Caco-2 (cell line): ENCODE results near the gene COQ8A. TPM values are rescaled to one million over a fixed set of nuclear protein-coding genes. Genes with fewer than 3 reads are reported as not detected.
A peak's percentile ranks its signal among the peaks of the same experiment; 100 is the strongest.

Source experiments
- BruUV-seq: library from RNA; stranded (reverse); fragments of 400-500 nt; replicated peaks from 2 replicates; lab custom pipeline; 2021; lab: Mats Ljungman, UMichigan
- CTCF ChIA-PET: fragments of 300-600 bp; sonication (Branson Sonifier 250); formaldehyde crosslinking; loops from one replicate; lab custom pipeline; 2022; ENCODE audit warnings: antibody characterized with exemption; lab: Charles Lee
- POLR2A ChIA-PET: fragments of 300-600 bp; sonication (Branson Sonifier 250); formaldehyde crosslinking; loops from one replicate; lab custom pipeline; 2022; ENCODE audit warnings: antibody characterized with exemption; lab: Charles Lee
- DNase-seq, 2 experiments: peaks; one replicate each; pipeline versions ENCODE4 v3.0.0 to v3.0.0-alpha.2; 2020 to 2022
- H3K27me3 ChIP-seq: replicated peaks from 2 replicates; pipeline ENCODE4 v1.6.0; 2011; ENCODE audit warnings: low read length; ENCODE audit not compliant: control insufficient read depth, insufficient read depth
- H3K36me3 ChIP-seq: 2 replicates; pipeline ENCODE4 v1.5.1; 2011; ENCODE audit warnings: low read length; ENCODE audit not compliant: control insufficient read depth, insufficient read depth
- H3K4me1 ChIP-seq: fragments of 250-450 bp; sonication (Bioruptor Pico); 2 replicates; pipeline ENCODE4 v1.5.1; 2020; ENCODE audit warnings: mild to moderate bottlenecking
- H3K4me3 ChIP-seq: 2 replicates; pipeline ENCODE4 v1.5.1; 2011; ENCODE audit warnings: low read depth, mild to moderate bottlenecking, control low read depth, low read length
- H3K9me3 ChIP-seq: fragments of 250-450 bp; sonication (Bioruptor Pico); 2 replicates; pipeline ENCODE4 v1.5.1; 2020; ENCODE audit warnings: mild to moderate bottlenecking, moderate library complexity
- H3K27ac Mint-ChIP-seq: one replicate; pipeline ENCODE4 v1.8.0; 2022; ENCODE audit warnings: mixed read lengths; ENCODE audit not compliant: unreplicated experiment
- H3K27me3 Mint-ChIP-seq: one replicate; pipeline ENCODE4 v1.8.0; 2022; ENCODE audit warnings: mixed read lengths; ENCODE audit not compliant: insufficient read depth, unreplicated experiment
- H3K36me3 Mint-ChIP-seq: one replicate; pipeline ENCODE4 v1.8.0; 2022; ENCODE audit warnings: mild to moderate bottlenecking, mixed read lengths; ENCODE audit not compliant: insufficient read depth, unreplicated experiment
- H3K4me1 Mint-ChIP-seq: one replicate; pipeline ENCODE4 v1.8.0; 2022; ENCODE audit warnings: low read depth, mixed read lengths; ENCODE audit not compliant: unreplicated experiment
- H3K4me3 Mint-ChIP-seq: one replicate; pipeline ENCODE4 v1.8.0; 2022; ENCODE audit warnings: mild to moderate bottlenecking, moderate library complexity, mixed read lengths; ENCODE audit not compliant: unreplicated experiment
- H3K9me3 Mint-ChIP-seq: one replicate; pipeline ENCODE4 v1.8.0; 2022; ENCODE audit warnings: mixed read lengths; ENCODE audit not compliant: unreplicated experiment
- intact Hi-C: fragments of 100-400 bp; cut with micrococcal nuclease; formaldehyde crosslinking; loops from one replicate; pipeline ENCODE4 v1.10.0; 2022; ENCODE audit not compliant: unreplicated experiment
- total RNA-seq: library from RNA; stranded (reverse); gene quantifications from 2 replicates; pipeline ENCODE4 v1.2.3, GENCODE V29; 2022
- TF ChIP-seq, protein P1 (sequence below), 2 experiments: fragments of 200-600 bp in 1 of 2; IDR thresholded peaks; 1 replicate in 1 of 2; 2 replicates in 1 of 2; pipeline versions ENCODE4 v1.5.1 to v1.8.0; 2011 to 2022; ENCODE audit warnings: antibody characterized with exemption in 1 of 2, control low read depth in 1 of 2, inconsistent platforms in 1 of 2, low read depth in 1 of 2, low read length in 1 of 2, mild to moderate bottlenecking in 1 of 2, moderate library complexity in 1 of 2; ENCODE audit not compliant: insufficient read depth in 1 of 2, severe bottlenecking in 1 of 2, unreplicated experiment in 1 of 2

The COQ8A gene
- total RNA-seq, 1 experiment from 2014 or later = 50.0 TPM

DNA sequence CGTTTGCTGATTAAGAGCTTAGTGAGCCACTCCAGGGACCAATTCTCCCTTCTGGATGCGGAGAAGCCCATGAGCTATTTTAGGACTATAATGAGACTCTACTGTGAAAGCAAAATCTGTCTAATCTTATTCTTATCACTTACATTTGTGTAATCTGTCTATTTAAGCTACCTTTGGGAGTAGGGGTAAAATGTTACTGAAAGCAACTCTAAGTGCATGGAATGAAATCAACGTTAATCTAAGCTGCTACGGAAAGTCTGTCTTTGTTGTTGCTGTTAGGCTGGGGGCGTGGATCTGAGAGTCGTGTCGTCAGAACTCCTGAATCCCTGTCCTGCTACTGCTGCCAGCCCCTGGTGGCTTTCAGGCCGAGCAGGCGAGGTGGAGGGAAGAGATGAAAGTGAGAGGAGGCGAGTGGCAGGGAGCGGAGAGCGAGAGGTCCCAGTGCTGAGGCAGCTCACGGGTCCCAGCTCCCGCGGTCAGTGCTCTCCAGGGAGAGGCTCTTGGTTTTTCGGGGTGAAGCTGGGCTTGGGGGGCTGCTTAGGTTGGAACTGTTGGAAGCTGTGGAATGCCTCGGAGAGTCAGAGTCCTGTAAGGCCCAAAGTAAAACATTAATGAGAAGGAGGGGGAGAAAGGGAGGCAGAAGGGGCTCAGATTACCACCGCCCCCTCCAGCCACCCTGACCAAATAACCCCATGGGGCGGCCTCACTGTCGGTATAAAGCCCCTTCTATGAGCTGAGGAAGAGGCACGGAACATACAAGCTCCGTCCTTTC lies 53.9 kb downstream of the COQ8A start:
- POLR2A ChIA-PET = no interaction called here
- CTCF ChIA-PET = no interaction called here
- Mint-ChIP-seq H3K27me3 (no peaks in the 10 kb centered on the region), H3K4me1 (peaks cover 13% of the 10 kb centered on the region), H3K27ac (no peak overlapping the region), H3K9me3 (no peaks in the 10 kb centered on the region), H3K4me3 (no peak overlapping the region), H3K36me3 (peaks cover 21% of the 10 kb centered on the region)
- Histone ChIP-seq H3K36me3 (no peaks in the 10 kb centered on the region; the same call in 1 of the 2 replicates), H3K4me3 (no peak overlapping the region), H3K9me3 (no peaks in the 10 kb centered on the region), H3K27me3 (no peaks in the 10 kb centered on the region), H3K4me1 (peaks cover 8% of the 10 kb centered on the region)
- intact Hi-C loops = no loop called here
- TF ChIP-seq, protein P1, sequence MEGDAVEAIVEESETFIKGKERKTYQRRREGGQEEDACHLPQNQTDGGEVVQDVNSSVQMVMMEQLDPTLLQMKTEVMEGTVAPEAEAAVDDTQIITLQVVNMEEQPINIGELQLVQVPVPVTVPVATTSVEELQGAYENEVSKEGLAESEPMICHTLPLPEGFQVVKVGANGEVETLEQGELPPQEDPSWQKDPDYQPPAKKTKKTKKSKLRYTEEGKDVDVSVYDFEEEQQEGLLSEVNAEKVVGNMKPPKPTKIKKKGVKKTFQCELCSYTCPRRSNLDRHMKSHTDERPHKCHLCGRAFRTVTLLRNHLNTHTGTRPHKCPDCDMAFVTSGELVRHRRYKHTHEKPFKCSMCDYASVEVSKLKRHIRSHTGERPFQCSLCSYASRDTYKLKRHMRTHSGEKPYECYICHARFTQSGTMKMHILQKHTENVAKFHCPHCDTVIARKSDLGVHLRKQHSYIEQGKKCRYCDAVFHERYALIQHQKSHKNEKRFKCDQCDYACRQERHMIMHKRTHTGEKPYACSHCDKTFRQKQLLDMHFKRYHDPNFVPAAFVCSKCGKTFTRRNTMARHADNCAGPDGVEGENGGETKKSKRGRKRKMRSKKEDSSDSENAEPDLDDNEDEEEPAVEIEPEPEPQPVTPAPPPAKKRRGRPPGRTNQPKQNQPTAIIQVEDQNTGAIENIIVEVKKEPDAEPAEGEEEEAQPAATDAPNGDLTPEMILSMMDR (IDR thresholded peaks at IDR 0.05; ENCODE audit: insufficient read depth in 1 of 2, low read depth in 1 of 2, low read length in 1 of 2, severe bottlenecking in 1 of 2, unreplicated experiment in 1 of 2) = no peak
- no peak for DNase-seq
- TSS peak; percentile 5 for BruUV-seq

DNA sequence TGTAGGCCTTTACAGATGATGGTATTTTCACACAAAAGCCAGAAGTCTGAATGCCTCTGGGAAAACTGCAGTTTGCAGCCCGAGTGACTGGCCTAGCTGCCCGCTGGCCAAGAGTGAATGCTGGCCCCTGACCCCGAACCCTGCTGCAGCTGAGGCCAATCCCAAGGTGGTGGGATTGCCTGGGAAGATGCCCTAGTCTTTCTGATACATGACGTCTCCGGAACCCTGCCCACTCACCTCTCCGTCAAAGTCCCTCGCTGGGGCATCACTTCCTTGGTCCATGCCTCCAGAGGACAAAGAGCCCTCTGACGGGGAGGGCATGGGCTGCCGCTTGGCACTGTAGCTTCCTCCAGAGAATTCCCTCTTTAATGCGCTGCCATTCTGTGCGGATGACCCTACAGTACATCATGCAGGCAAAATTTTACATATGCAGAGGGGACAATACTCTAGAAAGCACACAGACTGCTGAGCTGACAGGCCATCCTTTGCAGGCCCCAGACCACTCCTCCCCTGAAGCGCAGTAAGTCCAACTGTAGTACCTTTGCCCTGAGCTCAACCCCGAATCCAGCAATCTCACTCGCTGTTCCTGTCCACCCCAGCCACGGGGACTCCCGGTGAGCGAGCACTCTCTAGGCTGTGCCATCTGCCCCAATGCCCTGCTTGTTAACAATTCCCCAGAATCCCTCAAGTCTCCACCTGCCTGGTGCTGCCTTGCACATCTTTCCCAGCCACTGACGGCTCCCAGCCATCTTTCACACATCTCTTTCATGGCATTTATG lies 54.7 kb downstream of the COQ8A start:
- ChIA-PET CTCF (interaction anchor here (0.5 kb wide), 1 partner anchor 455 kb away, joined by 3 read pairs; no protein-coding TSS in a partner anchor), POLR2A (no interaction called here)
- TF ChIP-seq, protein P1 (IDR thresholded peaks at IDR 0.05; ENCODE audit: insufficient read depth in 1 of 2, low read depth in 1 of 2, low read length in 1 of 2, severe bottlenecking in 1 of 2, unreplicated experiment in 1 of 2) = no peak
- no peaks in the 10 kb centered on the region; the same call in 1 of the 2 replicates for H3K36me3 ChIP-seq
- no peaks in the 10 kb centered on the region for H3K27me3 ChIP-seq
- DNase-seq = no peak
- Mint-ChIP-seq H3K4me3 (no peak overlapping the region), H3K4me1 (peaks cover 8% of the 10 kb centered on the region), H3K36me3 (peaks cover 15% of the 10 kb centered on the region), H3K9me3 (no peaks in the 10 kb centered on the region), H3K27ac (no peak overlapping the region), H3K27me3 (no peaks in the 10 kb centered on the region)
- BruUV-seq = no TSS peak
- H3K9me3 ChIP-seq = no peaks in the 10 kb centered on the region
- H3K4me1 ChIP-seq = peaks cover 8% of the 10 kb centered on the region
- H3K4me3 ChIP-seq = no peak overlapping the region
- intact Hi-C loops = no loop called here
